Liver (tissue), 9 donors: ENCODE results near the gene LARGE1. TPM values are rescaled to one million over a fixed set of nuclear protein-coding genes. Genes with fewer than 3 reads are reported as not detected.

Experiments used
- DNase-seq: peaks from one replicate; pipeline ENCODE4 v3.0.0-alpha.2; 2017; ENCODE audit warnings: low spot score
- H3K27ac ChIP-seq, 2 donors: one replicate each; pipeline ENCODE4 v1.7.0; 2013; ENCODE audit warnings: inconsistent platforms in 2 of 2, low read length in 2 of 2, control low read depth in 1 of 2, low read depth in 1 of 2, mild to moderate bottlenecking in 1 of 2
- H3K27me3 ChIP-seq, 4 donors: one replicate each; pipeline versions ENCODE4 v1.6.1 to v1.7.0; 2013; ENCODE audit warnings: low read length in 3 of 4, inconsistent platforms in 1 of 4, mild to moderate bottlenecking in 1 of 4, moderate library complexity in 1 of 4; ENCODE audit not compliant: control insufficient read depth in 4 of 4, insufficient read depth in 4 of 4
- H3K36me3 ChIP-seq, 4 donors: one replicate each; pipeline versions ENCODE4 v1.6.1 to v1.7.0; 2013; ENCODE audit warnings: low read length in 3 of 4, mild to moderate bottlenecking in 3 of 4, low read depth in 1 of 4, moderate library complexity in 1 of 4; ENCODE audit not compliant: control insufficient read depth in 4 of 4, insufficient read depth in 3 of 4
- H3K4me1 ChIP-seq, 4 donors: one replicate each; pipeline versions ENCODE4 v1.6.1 to v1.7.0; 2013; ENCODE audit warnings: low read length in 3 of 4, mild to moderate bottlenecking in 3 of 4, moderate library complexity in 1 of 4; ENCODE audit not compliant: control insufficient read depth in 4 of 4, insufficient read depth in 4 of 4
- H3K4me3 ChIP-seq, 3 donors: one replicate each; pipeline versions ENCODE4 v1.6.1 to v1.7.0; 2013; ENCODE audit warnings: low read length in 3 of 3, control low read depth in 1 of 3, low read depth in 1 of 3, mild to moderate bottlenecking in 1 of 3
- H3K9ac ChIP-seq, 2 donors: one replicate each; pipeline ENCODE4 v1.7.0; 2013; ENCODE audit warnings: low read length in 2 of 2, mild to moderate bottlenecking in 2 of 2, moderate library complexity in 2 of 2, control low read depth in 1 of 2, low read depth in 1 of 2
- H3K9me3 ChIP-seq, 4 donors: one replicate each; pipeline versions ENCODE4 v1.6.1 to v1.7.0; 2013; ENCODE audit warnings: low read length in 3 of 4; ENCODE audit not compliant: control insufficient read depth in 4 of 4
- ATF3 ChIP-seq: IDR thresholded peaks from 2 replicates; pipeline ENCODE4 v1.6.1; 2016; ENCODE audit warnings: antibody characterized with exemption
- CTCF ChIP-seq: fragments of 150-350 bp; IDR thresholded peaks from 2 replicates; pipeline ENCODE4 v1.5.1; 2017; ENCODE audit warnings: improper control_type of control experiment, low read depth, low read length; ENCODE audit not compliant: missing input control
- EGR1 ChIP-seq, 2 donors: IDR thresholded peaks; 2 replicates each; pipeline ENCODE4 v1.6.1; 2016 to 2018; ENCODE audit warnings: antibody characterized with exemption in 2 of 2, low read depth in 2 of 2
- FOXA1 ChIP-seq: IDR thresholded peaks from 2 replicates; pipeline ENCODE4 v1.6.1; 2016; ENCODE audit warnings: antibody characterized with exemption
- FOXA2 ChIP-seq: IDR thresholded peaks from 2 replicates; pipeline ENCODE4 v1.6.1; 2016; ENCODE audit warnings: antibody characterized with exemption
- GABPA ChIP-seq, 2 donors: IDR thresholded peaks in 1 of 2; conservative IDR thresholded peaks in 1 of 2; 2 replicates each; pipeline ENCODE4 v1.6.1; 2016; ENCODE audit warnings: antibody characterized with exemption in 2 of 2, mild to moderate bottlenecking in 1 of 2, moderate library complexity in 1 of 2
- HNF4A ChIP-seq, 2 donors: conservative IDR thresholded peaks; 2 replicates each; pipeline ENCODE4 v1.6.1; 2016; ENCODE audit warnings: antibody characterized with exemption in 2 of 2, mild to moderate bottlenecking in 2 of 2
- HNF4G ChIP-seq: IDR thresholded peaks from 2 replicates; pipeline ENCODE4 v1.6.1; 2016; ENCODE audit warnings: antibody characterized with exemption
- JUND ChIP-seq, 2 donors: IDR thresholded peaks; 2 replicates each; pipeline ENCODE4 v1.6.1; 2016; ENCODE audit warnings: antibody characterized with exemption in 2 of 2
- MAX ChIP-seq: IDR thresholded peaks from 2 replicates; pipeline ENCODE4 v1.6.1; 2016; ENCODE audit warnings: antibody characterized with exemption
- NR2F2 ChIP-seq: IDR thresholded peaks from 2 replicates; pipeline ENCODE4 v1.6.1; 2016; ENCODE audit warnings: antibody characterized with exemption
- RAD21 ChIP-seq, 2 donors: IDR thresholded peaks; 2 replicates each; pipeline ENCODE4 v1.6.1; 2016; ENCODE audit warnings: antibody characterized with exemption in 2 of 2, mild to moderate bottlenecking in 2 of 2
- REST ChIP-seq: IDR thresholded peaks from 2 replicates; pipeline ENCODE4 v1.6.1; 2016; ENCODE audit warnings: antibody characterized with exemption, mild to moderate bottlenecking
- RXRA ChIP-seq, 2 donors: IDR thresholded peaks; 2 replicates each; pipeline ENCODE4 v1.6.1; 2017 to 2018; ENCODE audit warnings: antibody characterized with exemption in 2 of 2, mild to moderate bottlenecking in 1 of 2
- SP1 ChIP-seq: IDR thresholded peaks from 2 replicates; pipeline ENCODE4 v1.6.1; 2018; ENCODE audit warnings: antibody characterized with exemption, mild to moderate bottlenecking
- TAF1 ChIP-seq: conservative IDR thresholded peaks from 2 replicates; pipeline ENCODE4 v1.6.1; 2016; ENCODE audit warnings: antibody characterized with exemption, mild to moderate bottlenecking
- YY1 ChIP-seq: IDR thresholded peaks from 2 replicates; pipeline ENCODE4 v1.6.1; 2016; ENCODE audit warnings: antibody characterized with exemption, mild to moderate bottlenecking
- ZBTB33 ChIP-seq: IDR thresholded peaks from 2 replicates; pipeline ENCODE4 v1.6.1; 2016; ENCODE audit warnings: antibody characterized with exemption
- WGBS: extraction: QIAGEN DNeasy Blood & Tissue Kit; methylation state at CpG from one replicate; pipeline ENCODE4 v1.1.7; 2013; 5-methylcytosine and 5-hydroxymethylcytosine counted together
- polyA plus RNA-seq, 2 donors: library from polyadenylated mRNA; stranded (reverse) in 1 of 2; unstranded in 1 of 2; fragments of 200-250 nt in 1 of 2; fragments of >200 nt in 1 of 2; fragmentation: Nextera tagmentation in 1 of 2; extraction: Ambion mirVana in 1 of 2; gene quantifications; one replicate each; pipeline versions ENCODE4 v1.2.1 to v1.2.3, GENCODE V29; 2013 to 2015
- total RNA-seq, 2 donors: library from RNA; depleted of rRNA; stranded (reverse); fragments of >200 nt; gene quantifications; one replicate each; pipeline ENCODE4 v1.2.3, GENCODE V29; 2014
- donor health status: healthy.
- donor health status: healthy.
- donor health status: healthy.
- donor health status: healthy.
- donor health status: healthy.

LARGE1 gene
- total and polyA plus RNA-seq, 4 donors, result 2.3 to 14.1 (median 5.7) TPM

GRCh38 chr22:33917744-33918406, 2.4 kb downstream of the LARGE1 start:
- H3K9me3 ChIP-seq, result no peaks in the 10 kb centered on the region
- no peak overlapping the region for H3K27ac ChIP-seq
- H3K4me3 ChIP-seq, result no peak overlapping the region
- 74% methylated on average over 10 of the region's 10 CpGs for WGBS
- H3K4me1 ChIP-seq, result peaks cover 0 to 38% (median 33%) of the 10 kb centered on the region in 4 donors
- H3K27me3 ChIP-seq, result no peaks in the 10 kb centered on the region
- DNase-seq, result no peak
- TF ChIP-seq NR2F2 (no peak), ATF3 (no peak), RAD21 (IDR thresholded peaks at IDR 0.05) (peak; percentile 62 to 68), GABPA (IDR thresholded peaks at IDR 0.05 in 1 of 2, conservative IDR thresholded peaks at IDR 0.05 in 1 of 2) (no peak), JUND (IDR thresholded peaks at IDR 0.05) (no peak), CTCF (peak; percentile 22)
- H3K36me3 ChIP-seq, result no peaks in the 10 kb centered on the region
- H3K9ac ChIP-seq, result no peak overlapping the region

- DNase-seq, result no peak
- WGBS, result 91% methylated on average over 1 of the region's 1 CpG
- no peaks in the 10 kb centered on the region for H3K36me3 ChIP-seq
Measured at GRCh38 chr22:33914699-33915098, 5.6 kb downstream of the LARGE1 start.

More at GRCh38 chr22:33914699-33915098, 5.6 kb downstream of the LARGE1 start:
- Histone ChIP-seq H3K4me1 (peaks cover 0 to 22% (median 21%) of the 10 kb centered on the region in 4 donors), H3K4me3 (no peak overlapping the region), H3K27me3 (no peaks in the 10 kb centered on the region), H3K9ac (no peak overlapping the region), H3K27ac (no peak overlapping the region), H3K9me3 (no peaks in the 10 kb centered on the region)
- no peak for TF ChIP-seq FOXA1
- no peak for TF ChIP-seq SP1
- no peak for TF ChIP-seq TAF1
- TF ChIP-seq CTCF, result no peak
- TF ChIP-seq EGR1 (IDR thresholded peaks at IDR 0.05; ENCODE audit: low read depth in 2 of 2), result no peak
- no peak for TF ChIP-seq YY1
- no peak for TF ChIP-seq HNF4A (conservative IDR thresholded peaks at IDR 0.05)
- no peak for TF ChIP-seq RAD21 (IDR thresholded peaks at IDR 0.05)
- no peak for TF ChIP-seq HNF4G
- no peak for TF ChIP-seq ZBTB33
- TF ChIP-seq NR2F2, result no peak
- TF ChIP-seq ATF3, result no peak
- TF ChIP-seq JUND (IDR thresholded peaks at IDR 0.05), result no peak
- TF ChIP-seq RXRA (IDR thresholded peaks at IDR 0.05), result no peak
- no peak for TF ChIP-seq GABPA (IDR thresholded peaks at IDR 0.05 in 1 of 2, conservative IDR thresholded peaks at IDR 0.05 in 1 of 2)
- no peak for TF ChIP-seq MAX
- no peak for TF ChIP-seq REST
- no peak for TF ChIP-seq FOXA2
